Esophagus muscularis mucosa (tissue), 4 donors: ENCODE measurements around the gene CEP97. TPM values are rescaled to one million over a fixed set of nuclear protein-coding genes. Genes with fewer than 3 reads are reported as not detected.
A peak's percentile ranks its signal among the peaks of the same experiment; 100 is the strongest.

Source experiments
- DNase-seq: peaks from one replicate; pipeline ENCODE4 v3.0.0-alpha.2; 2017; ENCODE audit errors: extremely low spot score
- H3K27ac ChIP-seq, 4 donors: fragments of 200-600 bp; sonication (generic); replicated peaks in 1 of 4; 1 replicate in 3 of 4; 2 replicates in 1 of 4; pipeline ENCODE4 v1.5.1; 2016 to 2019; ENCODE audit warnings: mild to moderate bottlenecking in 1 of 4
- H3K27me3 ChIP-seq, 4 donors: fragments of 200-600 bp; sonication (generic); one replicate each; pipeline versions ENCODE4 v1.5.1 to v1.6.0; 2016 to 2019
- H3K36me3 ChIP-seq, 4 donors: fragments of 200-600 bp; sonication (generic); one replicate each; pipeline ENCODE4 v1.5.1; 2016 to 2019
- H3K4me1 ChIP-seq, 4 donors: fragments of 200-600 bp; sonication (generic); one replicate each; pipeline ENCODE4 v1.5.1; 2016 to 2019
- H3K4me3 ChIP-seq, 4 donors: fragments of 200-600 bp; sonication (generic); 1 replicate in 2 of 4; 2 replicates in 2 of 4; pipeline ENCODE4 v1.5.1; 2016 to 2019; ENCODE audit warnings: mild to moderate bottlenecking in 4 of 4, moderate library complexity in 1 of 4
- H3K9me3 ChIP-seq, 4 donors: fragments of 200-600 bp; sonication (generic); 1 replicate in 3 of 4; 2 replicates in 1 of 4; pipeline ENCODE4 v1.5.1; 2016 to 2019
- EP300 ChIP-seq: sonication (generic); formaldehyde crosslinking; IDR thresholded peaks from one replicate; pipeline ENCODE4 v1.6.1; 2017; ENCODE audit warnings: antibody characterized with exemption
- POLR2A ChIP-seq: fragments of 450-650 bp; IDR thresholded peaks from one replicate; pipeline ENCODE4 v1.6.1; 2017; ENCODE audit warnings: antibody characterized with exemption, moderate library complexity, mild to moderate bottlenecking, low read depth
- POLR2AphosphoS5 ChIP-seq, 2 donors: sonication (generic); formaldehyde crosslinking; IDR thresholded peaks; one replicate each; pipeline ENCODE4 v1.6.1; 2017; ENCODE audit warnings: antibody characterized with exemption in 2 of 2
- WGBS: methylation state at CpG from one replicate; pipeline ENCODE4 v1.1.5; 2018; 5-methylcytosine and 5-hydroxymethylcytosine counted together
- intact Hi-C: fragments of 100-400 bp; cut with DNase I; formaldehyde crosslinking; loops from one replicate; pipeline ENCODE4 v1.15.1; 2023
- total RNA-seq, 4 donors: library from RNA; depleted of rRNA; stranded (reverse); fragments of >200 nt; gene quantifications; one replicate each; pipeline versions ENCODE4 v1.1.0 to v1.2.1, GENCODE V29; 2016
- TF ChIP-seq, protein P1 (sequence below), 3 experiments: fragments of 200-600 bp in 2 of 3; fragments of 450-650 bp in 1 of 3; sonication (generic) in 2 of 3; IDR thresholded peaks; one replicate each; pipeline ENCODE4 v1.5.1; 2017 to 2019; ENCODE audit warnings: antibody characterized with exemption in 3 of 3, mild to moderate bottlenecking in 2 of 3, moderate library complexity in 1 of 3

CEP97 gene
- total RNA-seq, 4 donors from 2014 or later: 7.2 to 10.4 (median 8.0) TPM

DNA sequence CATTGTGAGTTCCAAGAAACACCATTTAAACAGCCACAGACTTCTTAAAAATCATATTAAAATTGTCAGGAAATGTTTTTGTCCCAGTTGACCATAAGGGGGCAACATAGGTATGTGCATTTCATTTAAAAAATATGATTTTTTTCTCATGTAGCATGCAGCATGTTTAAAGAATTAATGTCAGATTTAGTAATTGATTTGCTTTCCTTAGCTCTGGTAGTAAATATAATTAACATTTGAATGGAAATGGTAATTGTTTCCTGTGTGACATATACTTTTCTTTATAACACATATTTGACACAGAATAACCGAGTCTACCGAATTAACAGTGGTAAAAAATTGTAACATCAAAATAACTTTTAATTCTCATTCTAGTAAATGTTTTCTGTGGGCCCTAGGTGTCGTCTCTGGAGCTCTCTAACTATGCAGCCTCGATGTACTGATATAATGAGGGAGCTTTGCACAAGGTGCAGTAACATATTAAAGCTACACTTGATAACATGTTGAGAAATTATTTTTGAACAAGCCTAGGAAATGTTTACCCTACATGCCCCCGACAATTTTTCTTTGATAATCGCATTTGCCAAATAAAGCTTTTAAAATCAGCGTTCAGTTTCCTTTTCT, 89.5 kb downstream of the CEP97 start:
- no peak overlapping the region for H3K27ac ChIP-seq
- DNase-seq: no peak
- intact Hi-C loops: loop anchor here (2.0 to 10.0 kb wide), 3 partner anchors 33 to 411 kb away; partner anchors contain the start of gene NFKBIZ
- no peak overlapping the region for H3K4me3 ChIP-seq
- TF ChIP-seq, protein P1, sequence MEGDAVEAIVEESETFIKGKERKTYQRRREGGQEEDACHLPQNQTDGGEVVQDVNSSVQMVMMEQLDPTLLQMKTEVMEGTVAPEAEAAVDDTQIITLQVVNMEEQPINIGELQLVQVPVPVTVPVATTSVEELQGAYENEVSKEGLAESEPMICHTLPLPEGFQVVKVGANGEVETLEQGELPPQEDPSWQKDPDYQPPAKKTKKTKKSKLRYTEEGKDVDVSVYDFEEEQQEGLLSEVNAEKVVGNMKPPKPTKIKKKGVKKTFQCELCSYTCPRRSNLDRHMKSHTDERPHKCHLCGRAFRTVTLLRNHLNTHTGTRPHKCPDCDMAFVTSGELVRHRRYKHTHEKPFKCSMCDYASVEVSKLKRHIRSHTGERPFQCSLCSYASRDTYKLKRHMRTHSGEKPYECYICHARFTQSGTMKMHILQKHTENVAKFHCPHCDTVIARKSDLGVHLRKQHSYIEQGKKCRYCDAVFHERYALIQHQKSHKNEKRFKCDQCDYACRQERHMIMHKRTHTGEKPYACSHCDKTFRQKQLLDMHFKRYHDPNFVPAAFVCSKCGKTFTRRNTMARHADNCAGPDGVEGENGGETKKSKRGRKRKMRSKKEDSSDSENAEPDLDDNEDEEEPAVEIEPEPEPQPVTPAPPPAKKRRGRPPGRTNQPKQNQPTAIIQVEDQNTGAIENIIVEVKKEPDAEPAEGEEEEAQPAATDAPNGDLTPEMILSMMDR (IDR thresholded peaks at IDR 0.05): peak; percentile 57 to 64 (median 59)
- TF ChIP-seq POLR2AphosphoS5 (IDR thresholded peaks at IDR 0.05): no peak
- H3K36me3 ChIP-seq: peaks cover 0 to 19% (median 16%) of the 10 kb centered on the region in 4 donors
- no peaks in the 10 kb centered on the region for H3K9me3 ChIP-seq
- WGBS: 69% methylated on average over 7 of the region's 7 CpGs
- no peaks in the 10 kb centered on the region for H3K27me3 ChIP-seq
- H3K4me1 ChIP-seq: peaks cover 18 to 54% (median 45%) of the 10 kb centered on the region in 4 donors

DNA sequence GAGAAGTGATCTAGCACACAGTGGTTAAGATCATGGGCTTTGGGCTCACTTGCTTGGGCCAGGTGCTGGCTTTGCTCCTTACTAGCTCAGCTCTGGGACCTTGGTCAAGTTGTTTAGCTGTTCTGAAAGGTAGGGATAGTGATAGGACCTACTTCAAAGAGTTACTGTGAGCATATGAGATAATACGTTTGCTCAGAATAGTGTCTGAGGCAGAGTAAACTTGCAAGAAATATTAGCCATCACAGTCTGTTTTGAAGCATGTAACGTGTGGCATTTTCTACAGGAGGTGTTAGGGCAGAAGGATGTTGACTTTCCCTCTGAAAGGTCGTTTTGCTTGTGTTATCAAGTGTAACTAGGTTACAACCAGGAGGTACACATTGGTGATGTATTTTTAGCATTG, 90.4 kb downstream of the CEP97 start:
- intact Hi-C loops: loop anchor here (5.0 to 10.0 kb wide), 2 partner anchors 32 to 160 kb away; partner anchors contain the start of gene NFKBIZ
- Histone ChIP-seq H3K27ac (peak overlapping the region in 1 of 4 donors; percentile 30), H3K36me3 (peaks cover 0 to 20% (median 18%) of the 10 kb centered on the region in 4 donors), H3K4me3 (no peak overlapping the region), H3K4me1 (peaks cover 11 to 45% (median 36%) of the 10 kb centered on the region in 4 donors), H3K9me3 (no peaks in the 10 kb centered on the region), H3K27me3 (no peaks in the 10 kb centered on the region)
- no peak for TF ChIP-seq POLR2A
- no peak for TF ChIP-seq EP300
- no peak for TF ChIP-seq POLR2AphosphoS5 (IDR thresholded peaks at IDR 0.05)
- TF ChIP-seq, protein P1 (IDR thresholded peaks at IDR 0.05): no peak
- DNase-seq: no peak
- 28% methylated on average over 3 of the region's 3 CpGs for WGBS

DNA sequence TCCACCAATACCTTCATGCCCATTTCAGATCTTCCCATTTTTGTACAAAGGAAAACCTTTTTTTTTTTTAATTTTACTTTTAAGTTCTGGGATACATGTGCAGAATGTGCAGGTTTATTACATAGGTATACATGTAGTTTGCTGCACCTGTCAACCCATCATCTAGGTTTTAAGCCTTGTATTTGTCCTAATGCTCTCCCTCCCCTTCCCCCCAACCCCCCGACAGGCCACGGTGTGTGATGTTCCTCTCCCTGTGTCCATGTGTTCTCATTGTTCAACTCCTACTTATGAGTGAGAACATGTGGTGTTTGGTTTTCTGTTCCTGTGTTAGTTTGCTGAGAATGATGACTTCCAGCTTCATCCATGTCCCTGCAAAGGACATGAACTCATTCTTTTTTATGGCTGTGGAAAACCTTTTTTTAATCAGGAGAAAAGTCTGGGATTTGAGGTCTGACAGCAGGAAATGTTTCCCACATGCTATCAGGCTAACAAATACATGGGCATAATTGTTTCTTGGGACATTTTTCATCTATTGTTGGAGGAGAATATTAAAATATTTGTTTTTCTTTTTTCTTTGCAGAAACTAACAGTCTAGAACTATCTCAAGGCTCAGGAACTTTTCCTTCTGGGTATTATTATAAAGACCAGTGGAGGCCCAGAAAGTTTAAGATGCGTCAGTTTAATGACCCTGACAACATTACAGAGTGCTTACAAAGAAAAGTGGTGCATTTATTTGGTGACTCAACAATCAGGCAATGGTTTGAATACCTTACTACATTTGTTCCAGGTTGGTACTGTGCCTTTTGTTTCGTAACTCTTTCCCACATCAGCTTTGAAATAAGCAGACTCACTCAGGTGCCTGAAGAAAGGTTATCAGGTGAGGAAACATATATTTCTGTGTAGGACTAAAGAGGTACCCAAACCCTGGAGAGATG, 92.1 kb downstream of the CEP97 start:
- no peak for TF ChIP-seq POLR2AphosphoS5 (IDR thresholded peaks at IDR 0.05)
- TF ChIP-seq EP300: no peak
- TF ChIP-seq, protein P1 (IDR thresholded peaks at IDR 0.05): no peak
- TF ChIP-seq POLR2A: no peak
- no peak overlapping the region for H3K4me3 ChIP-seq
- H3K27me3 ChIP-seq: no peaks in the 10 kb centered on the region
- H3K27ac ChIP-seq: peak overlapping the region in 3 of 4 donors; percentile 21 to 43 (median 30)
- peaks cover under 1 to 28% (median 23%) of the 10 kb centered on the region in 4 donors for H3K36me3 ChIP-seq
- intact Hi-C loops: loop anchor here (10.0 kb wide), 1 partner anchor 158 kb away; no protein-coding TSS in a partner anchor
- 73% methylated on average over 4 of the region's 4 CpGs for WGBS
- DNase-seq: no peak
- peaks cover 9 to 34% (median 27%) of the 10 kb centered on the region in 4 donors for H3K4me1 ChIP-seq
- H3K9me3 ChIP-seq: no peaks in the 10 kb centered on the region

DNA sequence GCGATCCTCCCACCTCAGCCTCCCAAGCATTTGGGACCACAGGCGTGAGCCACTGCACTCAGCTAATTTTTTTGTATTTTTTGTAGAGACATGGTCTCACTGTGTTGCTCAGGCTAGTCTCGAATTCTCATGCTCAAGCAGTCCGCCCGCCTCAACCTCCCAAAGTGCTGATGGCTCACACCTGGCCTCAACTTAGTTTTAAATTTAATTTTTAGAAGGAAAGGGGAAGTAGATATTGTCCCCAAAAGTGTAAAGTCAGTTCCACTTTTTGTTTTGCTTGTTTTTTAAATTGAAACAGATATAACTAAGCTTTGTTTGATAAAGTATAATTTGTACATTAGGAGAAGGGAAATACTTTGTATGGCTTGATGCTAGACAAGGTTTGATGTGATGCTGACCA, 93.6 kb downstream of the CEP97 start:
- peaks cover 10 to 36% (median 32%) of the 10 kb centered on the region in 4 donors for H3K36me3 ChIP-seq

More for the DNA sequence above, 93.6 kb downstream of the CEP97 start:
- H3K27me3 ChIP-seq: no peaks in the 10 kb centered on the region
- H3K4me1 ChIP-seq: peaks cover 9 to 34% (median 26%) of the 10 kb centered on the region in 4 donors
- H3K27ac ChIP-seq: peak overlapping the region in 2 of 4 donors; percentile 20 to 30
- WGBS: 90% methylated on average over 5 of the region's 5 CpGs
- DNase-seq: no peak
- intact Hi-C loops: loop anchor here (10.0 kb wide), 1 partner anchor 157 kb away; no protein-coding TSS in a partner anchor
- no peaks in the 10 kb centered on the region for H3K9me3 ChIP-seq
- H3K4me3 ChIP-seq: no peak overlapping the region
- no peak for TF ChIP-seq POLR2AphosphoS5 (IDR thresholded peaks at IDR 0.05)
